ENCODE measurements around the gene CD82. TPM values are rescaled to one million over a fixed set of nuclear protein-coding genes. Genes with fewer than 3 reads are reported as not detected.

Gene CD82
- total and polyA plus RNA-seq, 12 donors, result 2.3 to 53.4 (median 17.8) TPM

Small RNAs within 50 kb of the gene (small RNA-seq; reads per million reads assigned to genes)
- gene AC104010.1, result 0 reads per million in 2 donors

Other genes with a start within 250 kb of the CD82 start
- 100 to 1,000 TPM in 4 of 9 donors, 10 to 100 TPM in 5; 37.4 to 168 (median 62.8) TPM for gene TSPAN18, start 161.3 kb downstream of the CD82 start, total RNA-seq
- 100 to 1,000 TPM in 1 of 3 donors, 10 to 100 TPM in 2; 24.5 to 130 (median 33.3) TPM for gene TSPAN18, start 161.3 kb downstream of the CD82 start, polyA plus RNA-seq